Prostate gland (tissue), 2 donors: ENCODE results near the gene PEX3.

ENCODE experiments used
- POLR2A ChIP-seq: fragments of 450-650 bp; IDR thresholded peaks from one replicate; pipeline ENCODE4 v1.6.1; 2016; ENCODE audit warnings: antibody characterized with exemption, mild to moderate bottlenecking
- POLR2AphosphoS5 ChIP-seq: sonication (generic); formaldehyde crosslinking; IDR thresholded peaks from one replicate; pipeline ENCODE4 v1.6.1; 2017; ENCODE audit warnings: antibody characterized with exemption
- TF ChIP-seq, protein P1 (sequence below), 4 experiments: fragments of 200-600 bp in 2 of 4; fragments of 450-650 bp in 2 of 4; sonication (generic) in 2 of 4; IDR thresholded peaks; 1 replicate in 3 of 4; 2 replicates in 1 of 4; pipeline ENCODE4 v1.5.1; 2016 to 2019; ENCODE audit warnings: antibody characterized with exemption in 4 of 4, mild to moderate bottlenecking in 2 of 4, moderate library complexity in 2 of 4

DNA sequence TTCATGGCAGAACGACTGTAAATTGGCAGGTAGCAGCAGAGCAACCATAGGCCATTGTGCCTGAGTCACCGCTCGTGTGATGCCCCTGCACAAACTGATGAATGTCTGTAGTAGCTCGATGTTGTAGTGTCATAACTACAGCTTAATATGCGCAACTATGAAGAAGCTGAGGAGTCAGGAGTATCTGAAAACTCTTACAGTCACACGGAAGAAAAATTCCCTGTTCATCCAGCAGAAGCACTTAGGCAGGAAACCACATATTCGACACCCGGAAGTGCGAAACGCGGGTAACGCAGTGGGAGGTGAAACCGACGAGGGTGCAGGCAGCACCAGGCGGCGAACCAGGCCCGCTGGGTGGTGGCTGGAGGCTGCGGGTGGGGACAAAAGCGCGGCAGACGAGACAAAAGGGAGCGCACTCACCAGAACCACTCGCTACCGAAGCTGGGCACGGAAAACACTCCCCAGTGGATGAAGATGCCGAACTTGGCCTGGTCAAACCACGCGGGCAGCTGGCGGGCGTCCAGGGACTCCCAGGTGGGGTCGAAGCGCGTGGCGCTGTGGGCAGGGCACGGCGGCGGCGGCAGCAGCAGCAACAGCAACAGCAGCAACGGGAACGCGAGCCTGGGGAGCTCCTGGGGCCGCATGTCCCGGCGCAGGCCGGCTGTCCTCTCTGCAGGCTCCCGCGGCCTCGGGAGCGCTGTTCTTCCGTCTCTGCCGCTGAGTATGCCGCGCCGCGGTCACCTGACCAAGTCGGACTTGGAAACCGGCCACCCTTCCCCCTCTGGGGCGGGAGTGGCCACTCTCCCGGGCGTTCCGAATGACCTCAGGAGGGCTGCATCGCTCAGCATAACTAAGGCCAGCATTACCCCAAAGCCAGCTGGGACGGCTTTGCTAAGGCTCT, 60.6 kb downstream of the PEX3 start, which contains the start of gene FUCA2:
- TF ChIP-seq, protein P1, sequence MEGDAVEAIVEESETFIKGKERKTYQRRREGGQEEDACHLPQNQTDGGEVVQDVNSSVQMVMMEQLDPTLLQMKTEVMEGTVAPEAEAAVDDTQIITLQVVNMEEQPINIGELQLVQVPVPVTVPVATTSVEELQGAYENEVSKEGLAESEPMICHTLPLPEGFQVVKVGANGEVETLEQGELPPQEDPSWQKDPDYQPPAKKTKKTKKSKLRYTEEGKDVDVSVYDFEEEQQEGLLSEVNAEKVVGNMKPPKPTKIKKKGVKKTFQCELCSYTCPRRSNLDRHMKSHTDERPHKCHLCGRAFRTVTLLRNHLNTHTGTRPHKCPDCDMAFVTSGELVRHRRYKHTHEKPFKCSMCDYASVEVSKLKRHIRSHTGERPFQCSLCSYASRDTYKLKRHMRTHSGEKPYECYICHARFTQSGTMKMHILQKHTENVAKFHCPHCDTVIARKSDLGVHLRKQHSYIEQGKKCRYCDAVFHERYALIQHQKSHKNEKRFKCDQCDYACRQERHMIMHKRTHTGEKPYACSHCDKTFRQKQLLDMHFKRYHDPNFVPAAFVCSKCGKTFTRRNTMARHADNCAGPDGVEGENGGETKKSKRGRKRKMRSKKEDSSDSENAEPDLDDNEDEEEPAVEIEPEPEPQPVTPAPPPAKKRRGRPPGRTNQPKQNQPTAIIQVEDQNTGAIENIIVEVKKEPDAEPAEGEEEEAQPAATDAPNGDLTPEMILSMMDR (IDR thresholded peaks at IDR 0.05): peak in 1 of 4 experiments; percentile 3
- TF ChIP-seq POLR2A (peak; percentile 55), POLR2AphosphoS5 (peak; percentile 55)
